HG03460 (cell line): ENCODE data around the gene RBMS2.

Experiments used
- ATAC-seq: cut with Tn5 transposase; IDR thresholded peaks from one replicate; pipeline ENCODE4 v1.9.1; 2021; ENCODE audit not compliant: unreplicated experiment

Gene RBMS2

GRCh38 chr12:56630180-56630632 is 108.6 kb downstream of the RBMS2 start, which contains the start of gene BAZ2A:
BAZ2A (minus strand) TSS chr12:56630326; CDS start chr12:56617530, 12,796 bp downstream.
- peak; percentile 50 for ATAC-seq

DNA sequence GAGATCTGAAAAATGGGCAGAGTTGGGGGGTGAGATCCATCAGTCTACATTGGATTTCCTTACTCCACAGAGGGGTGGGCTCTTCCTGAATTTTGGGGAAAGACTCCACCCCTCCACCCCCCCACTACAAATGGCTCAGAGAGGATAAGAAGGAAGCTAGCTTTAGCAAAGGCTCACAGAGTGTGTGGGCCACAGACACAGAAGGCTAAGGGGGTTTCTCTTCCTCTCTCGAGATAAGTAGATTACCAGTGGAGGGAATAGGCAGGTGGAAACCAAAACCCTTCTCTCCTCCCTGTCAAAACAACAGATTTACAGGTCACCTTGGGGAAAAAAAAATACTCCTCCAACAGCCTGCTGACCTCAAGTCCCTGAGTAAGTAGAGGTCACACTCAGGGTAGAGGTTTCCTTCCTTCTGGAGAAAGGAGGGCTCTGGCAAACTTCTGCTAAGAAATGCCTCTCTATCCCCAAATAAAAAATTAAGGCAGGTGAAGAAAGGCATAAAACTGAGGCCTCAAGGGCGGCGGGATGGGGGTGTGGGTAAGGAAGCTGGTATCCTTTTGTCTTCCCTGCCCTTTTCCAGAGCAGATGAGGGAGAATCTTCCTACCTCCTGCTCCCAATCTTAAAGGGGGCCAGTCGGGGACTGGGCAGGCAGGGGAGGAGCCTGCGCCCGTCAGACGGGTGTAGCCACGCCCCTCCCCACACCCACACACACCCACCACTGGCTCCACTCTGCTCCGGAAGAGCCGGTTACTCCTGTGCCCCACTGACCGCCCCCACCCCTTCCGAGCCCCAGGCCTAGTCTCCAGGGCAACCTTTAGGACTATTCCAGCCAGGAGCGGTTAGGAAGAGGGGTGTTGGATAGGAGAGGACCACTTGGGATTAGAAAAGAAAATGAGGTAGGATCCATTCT is 110.4 kb downstream of the RBMS2 start:
- peak; percentile 19 for ATAC-seq

DNA sequence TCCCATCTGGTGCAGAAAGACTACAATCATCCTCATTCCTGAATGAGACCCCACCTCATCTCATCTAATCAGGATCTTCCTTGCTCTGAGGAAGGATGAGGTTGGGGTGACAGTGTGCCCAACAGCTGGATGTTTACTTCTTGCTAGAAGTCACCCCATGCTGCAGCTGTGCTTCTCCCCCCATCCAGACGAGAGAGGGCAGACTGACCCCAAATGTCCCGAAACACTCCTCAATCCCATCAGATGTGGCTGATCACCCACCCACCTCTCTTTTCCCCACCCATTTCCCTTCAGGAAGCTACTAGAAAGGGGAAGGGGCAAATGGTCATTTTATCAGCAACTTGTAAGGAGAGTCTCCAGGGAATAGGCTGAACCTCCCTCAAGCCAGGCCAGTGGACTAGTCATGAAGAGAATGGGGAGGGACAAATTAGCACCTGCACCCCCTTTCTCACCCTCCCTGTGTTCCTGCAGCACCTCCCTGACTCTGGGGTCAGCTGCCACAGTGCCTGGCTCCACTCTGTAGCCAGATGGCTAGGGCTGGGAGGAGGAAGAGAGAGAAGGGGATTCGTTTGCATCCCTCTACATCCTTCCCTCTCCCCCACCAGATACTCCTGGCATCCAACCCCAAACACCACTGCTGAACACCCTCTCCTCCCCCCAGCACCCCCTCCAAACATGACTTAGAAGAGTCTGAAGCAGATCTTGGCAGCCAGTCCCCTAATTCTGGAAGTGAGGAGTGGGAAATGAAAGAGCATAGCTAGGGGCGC is 111.3 kb downstream of the RBMS2 start:
- ATAC-seq = no peak

DNA sequence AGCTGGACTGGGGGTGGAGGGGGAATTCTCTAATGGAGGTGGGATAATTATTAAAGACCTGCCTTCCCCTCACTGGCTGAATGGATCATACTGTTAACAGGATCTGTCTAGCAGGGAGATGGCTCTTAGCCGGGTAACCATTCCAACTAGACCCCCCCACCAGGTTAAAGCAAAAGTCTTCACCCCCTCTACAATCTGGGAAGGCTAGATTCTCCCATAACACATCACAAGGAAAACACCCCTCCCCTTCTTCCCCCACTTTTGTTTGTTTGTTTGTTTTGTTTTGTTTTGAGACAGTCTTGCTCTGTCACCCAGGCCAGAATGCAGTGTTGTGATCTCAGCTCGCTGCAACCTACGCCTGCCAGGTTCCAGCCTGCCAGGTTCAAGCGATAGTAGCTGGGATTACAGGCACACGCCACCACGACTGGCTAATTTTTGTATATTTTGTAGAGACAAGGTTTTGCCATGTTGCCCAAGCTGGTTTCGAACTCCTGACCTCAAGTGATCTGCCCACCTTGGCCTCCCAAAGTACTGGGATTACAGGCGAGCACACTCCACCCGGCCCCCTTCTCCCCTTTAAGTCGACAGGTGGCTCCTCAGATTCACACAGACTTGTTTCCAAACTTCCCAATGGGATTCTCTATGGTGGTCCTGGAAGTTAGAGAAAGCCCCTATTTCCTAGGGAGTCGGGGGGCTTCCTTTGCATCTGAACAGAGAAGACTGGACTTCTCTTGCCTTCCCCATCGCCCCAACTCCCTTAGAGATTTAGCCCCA is 112.0 kb downstream of the RBMS2 start:
- no peak for ATAC-seq

DNA sequence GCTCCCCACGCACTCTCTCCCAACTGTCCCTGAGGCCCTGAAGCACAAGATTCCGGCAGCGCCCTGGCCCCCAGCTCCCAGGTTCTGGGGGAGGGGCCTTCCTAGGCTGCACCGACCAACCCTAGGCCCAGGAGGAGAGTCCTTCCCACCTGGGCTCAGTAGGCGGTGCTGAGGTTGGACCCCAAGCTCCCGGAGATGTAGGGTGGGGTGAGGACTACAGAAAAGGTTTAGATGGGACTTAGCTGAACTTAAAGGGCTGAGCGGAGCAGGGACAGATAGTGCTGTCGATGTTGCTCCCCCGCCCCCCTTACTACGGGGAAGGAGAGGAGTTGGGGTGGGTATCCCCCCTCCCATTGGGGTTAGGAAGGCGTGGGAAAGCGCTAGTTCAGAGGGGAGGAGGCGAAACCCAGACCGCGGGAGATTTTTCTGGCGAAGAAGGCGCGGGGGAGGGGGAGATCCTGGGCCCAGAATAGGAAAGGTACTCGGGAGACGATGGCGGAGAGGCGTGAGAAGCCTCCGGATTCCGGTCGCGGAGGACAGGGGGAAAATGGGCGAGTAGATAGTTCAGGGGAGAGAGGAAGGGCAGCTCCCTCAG is 112.7 kb downstream of the RBMS2 start:
- no peak for ATAC-seq

DNA sequence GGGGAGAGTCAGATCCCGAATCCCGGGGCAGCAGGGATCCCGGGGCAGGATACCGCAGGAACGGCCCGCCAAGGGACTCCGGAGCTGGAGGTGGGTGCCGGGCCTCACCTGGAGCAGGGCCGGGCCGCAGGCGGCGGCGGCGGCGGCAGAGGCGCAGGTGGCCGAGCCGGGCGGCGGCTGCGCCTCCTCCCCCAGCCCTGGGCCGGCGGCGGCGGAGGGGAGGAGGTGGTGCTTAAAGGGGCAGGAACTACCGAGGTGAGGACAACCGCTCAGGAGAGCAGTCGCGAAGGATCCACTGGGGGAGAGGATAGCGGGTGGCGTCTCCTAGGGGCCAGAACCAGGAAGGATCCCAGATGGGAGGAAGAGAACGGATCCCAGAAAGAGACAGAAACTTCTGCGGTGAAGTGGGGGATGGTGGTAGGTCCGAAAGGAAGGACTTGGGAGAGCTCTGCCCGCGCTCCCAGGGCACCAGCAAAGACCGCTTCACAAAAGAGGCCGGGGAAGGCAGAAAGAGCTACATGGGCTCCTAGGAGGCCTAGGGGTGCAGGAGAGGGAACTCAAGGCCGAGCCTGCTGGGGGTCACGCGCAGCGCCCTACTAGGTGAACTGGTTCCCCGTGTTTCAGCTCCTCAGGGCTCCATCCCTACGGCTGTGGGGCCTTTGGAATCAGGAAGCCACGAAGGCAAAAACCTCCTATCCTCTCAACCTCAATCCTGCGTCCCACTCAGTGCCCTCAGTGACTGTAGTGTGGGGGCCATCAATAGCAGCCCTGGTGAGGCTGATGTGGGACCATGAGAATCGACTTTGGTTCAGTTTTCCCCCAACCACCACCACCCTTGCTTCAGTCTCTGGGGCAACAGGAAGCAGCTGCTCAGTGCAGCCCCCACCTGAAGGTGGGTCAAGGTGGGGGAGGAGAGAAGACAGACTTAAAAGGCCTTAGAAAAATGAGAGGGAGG is 113.5 kb downstream of the RBMS2 start:
- peak; percentile 24 for ATAC-seq

- peak; percentile 34 for ATAC-seq
Measured at GRCh38 chr12:56635806-56636674, 114.4 kb downstream of the RBMS2 start.

GRCh38 chr12:56636675-56637540 is 115.3 kb downstream of the RBMS2 start:
- ATAC-seq = peak; percentile 46

DNA sequence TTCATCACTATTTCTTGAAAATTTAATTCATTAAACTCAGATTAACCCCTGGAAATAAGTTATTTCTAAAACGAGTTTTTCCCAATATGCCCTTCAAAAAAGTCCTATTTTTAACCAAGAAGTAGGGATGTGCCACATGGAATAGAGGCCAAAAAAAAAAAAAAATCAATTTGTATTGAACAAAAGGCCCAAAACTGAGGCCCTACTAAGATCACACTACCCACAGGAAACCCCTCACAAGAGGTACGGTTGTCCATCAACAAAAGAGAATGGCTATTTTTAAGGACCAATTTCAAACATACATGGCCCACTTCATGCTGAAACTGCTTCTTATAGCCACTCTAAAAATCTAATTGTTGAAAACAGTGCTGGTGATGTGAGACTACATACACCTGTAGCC is 116.0 kb downstream of the RBMS2 start:
- no peak for ATAC-seq

DNA sequence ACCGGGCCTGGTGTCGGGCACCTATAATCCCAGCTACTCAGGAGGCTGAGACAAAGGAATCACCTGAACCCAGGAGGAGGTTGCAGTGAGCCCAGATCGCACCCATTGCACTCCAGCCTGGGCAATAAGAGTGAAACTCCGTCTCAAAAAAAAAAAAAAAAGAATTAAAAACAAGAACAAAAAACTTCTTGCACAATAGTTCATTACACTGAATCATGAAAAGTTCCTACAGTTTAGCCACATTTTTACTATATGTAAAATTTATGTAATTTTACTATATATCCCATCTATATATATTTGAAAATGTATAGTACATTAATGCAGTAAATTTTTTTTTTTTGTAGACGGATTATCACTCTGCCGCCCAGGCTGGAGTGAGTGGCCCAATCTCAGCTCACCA is 119.6 kb downstream of the RBMS2 start:
- ATAC-seq = no peak

- no peak for ATAC-seq
Measured at GRCh38 chr12:56644654-56645053, 123.0 kb downstream of the RBMS2 start.

DNA sequence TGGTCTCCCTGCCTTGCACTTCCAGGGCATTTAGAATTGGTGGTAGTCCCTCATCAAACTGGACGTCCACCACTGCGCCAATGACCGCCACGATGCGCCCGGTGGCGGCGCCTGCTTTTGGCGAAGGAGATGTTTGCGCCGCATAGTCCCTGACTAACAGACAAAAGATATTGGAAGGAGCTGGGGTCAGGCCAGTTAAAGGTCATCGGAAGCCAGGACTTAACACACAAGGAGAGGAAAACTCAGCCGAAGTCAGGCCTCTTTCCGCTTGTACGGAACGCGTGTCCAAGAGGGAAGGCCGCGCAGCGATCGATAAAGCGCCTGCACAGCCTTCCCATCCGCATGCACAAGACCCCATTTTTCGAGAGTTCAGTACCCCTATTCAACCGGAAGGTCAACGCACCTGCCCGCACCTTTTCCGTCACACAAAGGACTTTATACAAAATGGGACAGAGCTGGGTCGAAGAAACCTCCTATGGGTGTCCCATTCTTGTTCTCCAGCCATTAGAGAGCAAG is 123.6 kb downstream of the RBMS2 start:
- ATAC-seq = no peak
